ENCODE data around the gene HRG.
"Not testable (repeated sequence)": the region's sequence is repeated elsewhere in the genome, so short reads cannot be mapped to it uniquely, and the experiment has no call there.

Gene HRG

DNA sequence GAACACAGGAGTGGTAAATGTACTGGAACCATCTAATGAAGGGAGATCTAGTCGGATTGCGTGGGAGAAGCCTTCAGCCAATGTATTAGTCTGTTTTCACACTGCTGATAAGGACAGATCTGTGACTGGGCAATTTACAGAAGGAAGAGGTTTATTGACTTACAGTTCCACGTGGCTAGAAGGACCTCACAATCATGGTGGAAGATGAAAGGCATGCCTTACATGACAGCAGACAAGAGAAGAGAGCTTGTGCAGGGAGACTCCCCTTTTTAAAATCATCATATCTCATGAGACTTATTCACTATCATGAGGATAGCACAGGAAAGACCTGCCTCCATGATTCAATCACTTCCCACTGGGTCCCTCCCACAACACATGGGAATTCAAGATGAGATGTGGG, 17.0 kb downstream of the HRG start:
- DNase-seq: no peak

DNA sequence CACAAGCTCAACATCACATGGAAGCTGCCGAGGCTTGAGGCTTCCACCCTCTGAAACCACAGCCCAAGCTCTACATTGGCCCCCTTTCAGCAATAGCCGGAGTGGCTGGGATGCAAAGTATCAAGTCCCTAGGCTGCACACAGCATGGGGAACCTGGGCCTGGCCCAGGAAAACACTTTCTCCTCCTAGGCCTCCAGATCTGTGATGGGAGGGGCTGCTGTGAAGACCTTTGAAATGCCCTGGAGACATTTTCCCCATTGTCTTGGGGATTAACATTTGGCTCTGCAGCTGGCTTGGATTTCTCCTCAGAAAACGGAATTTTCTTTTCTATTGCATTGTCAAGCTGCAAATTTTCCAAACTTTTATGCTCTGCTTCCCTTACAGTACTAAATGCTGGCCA, 18.2 kb downstream of the HRG start:
- DNase-seq: no peak

DNA sequence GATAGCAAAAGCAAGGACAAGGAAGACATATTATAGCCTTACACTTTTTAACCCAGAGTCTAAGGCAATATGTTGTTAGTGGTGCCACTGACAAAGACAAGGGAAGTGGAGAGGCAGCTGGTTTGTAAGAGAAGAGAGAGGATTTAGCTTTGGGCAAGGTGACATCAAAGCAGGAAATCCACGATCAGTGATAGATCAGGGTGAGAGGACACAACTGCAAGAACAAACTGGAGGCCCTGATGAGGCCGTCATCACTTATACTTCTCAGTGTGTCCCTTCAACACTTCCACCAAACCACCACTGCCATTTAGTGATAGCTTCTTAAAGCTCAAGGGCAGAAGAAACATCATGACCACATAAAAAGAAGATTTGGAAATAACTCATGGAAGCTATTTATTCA, 20.7 kb downstream of the HRG start:
- not testable (repeated sequence) for DNase-seq

DNA sequence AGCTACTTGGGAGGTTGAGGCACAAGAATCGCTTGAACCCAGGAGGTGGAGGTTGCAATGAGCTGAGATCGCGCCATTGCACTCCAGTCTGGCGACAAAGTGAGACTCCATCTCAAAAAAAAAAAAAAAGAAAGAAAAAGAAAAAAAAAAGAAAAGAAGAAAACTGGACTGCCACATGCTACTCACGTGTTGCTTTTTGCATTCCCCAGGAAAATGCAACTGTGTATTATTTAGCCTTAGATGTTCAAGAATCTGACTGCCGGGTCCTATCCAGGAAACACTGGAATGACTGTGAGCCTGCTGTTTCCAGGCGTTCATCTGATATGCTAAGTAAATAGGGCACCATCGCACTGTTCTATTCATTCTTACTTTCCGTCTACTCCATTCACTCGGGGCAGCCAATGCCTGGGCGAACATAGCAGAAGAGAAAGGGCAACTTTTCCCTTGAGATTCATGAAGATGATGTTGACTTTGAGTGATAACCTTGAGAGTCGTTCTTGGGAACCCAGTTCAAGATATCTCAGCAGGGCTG, 21.4 kb downstream of the HRG start:
- DNase-seq: no peak

DNA sequence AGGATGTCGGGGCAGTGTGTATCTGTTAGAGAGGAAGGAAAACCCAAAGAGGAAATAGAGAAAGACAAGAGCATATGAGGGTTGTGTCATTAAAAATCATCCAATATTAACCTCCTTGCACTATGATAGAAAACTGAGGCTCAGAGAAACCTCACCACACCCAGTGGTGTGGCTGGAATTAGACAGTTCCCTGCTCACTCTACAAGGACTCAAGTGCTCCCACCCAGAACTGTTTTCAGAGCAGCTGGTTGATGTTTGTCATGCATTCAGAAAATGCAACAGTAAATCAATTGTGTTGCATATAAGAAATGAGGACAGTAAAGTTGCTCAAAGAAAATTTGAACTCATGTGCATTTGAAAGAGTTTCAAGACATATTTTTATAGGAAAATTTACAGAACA, 24.5 kb downstream of the HRG start:
- DNase-seq: not testable (repeated sequence)

DNA sequence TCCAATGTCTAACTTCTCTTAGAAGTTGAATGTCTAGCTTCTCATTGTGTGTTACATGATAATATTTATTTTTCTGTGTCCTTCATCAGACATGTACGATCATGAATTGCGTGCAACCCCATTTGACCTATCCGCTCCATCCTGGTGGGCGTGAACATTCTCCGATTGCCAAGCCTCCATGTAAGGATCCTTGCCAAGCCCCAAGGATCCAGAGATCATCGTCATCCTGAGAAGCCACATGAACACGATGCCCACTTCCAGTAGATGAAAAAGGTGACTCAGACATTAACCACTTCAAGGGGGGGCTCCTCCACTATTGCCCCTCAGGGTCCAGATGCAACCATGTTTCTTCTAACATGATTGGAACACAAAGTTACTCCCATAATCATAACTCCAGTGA, 25.9 kb downstream of the HRG start:
- no peak for DNase-seq

DNA sequence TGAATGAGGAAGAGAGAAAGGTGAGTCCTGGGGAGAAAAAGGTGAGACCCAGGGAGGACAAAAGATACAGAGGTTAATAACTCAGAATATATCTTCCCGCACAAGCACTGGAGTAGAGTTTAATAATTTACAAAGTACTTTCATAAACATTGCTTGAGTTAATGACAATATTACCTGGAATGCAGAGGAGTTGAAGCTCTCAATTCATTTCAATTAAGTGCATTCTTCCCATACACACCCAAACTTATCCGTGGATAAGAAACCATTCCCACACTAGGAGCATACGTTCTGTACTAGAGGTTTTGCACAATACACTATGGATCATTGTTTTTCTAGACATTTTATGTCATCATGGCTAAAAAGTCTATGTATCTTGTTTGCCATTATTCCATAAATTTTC, 28.0 kb downstream of the HRG start:
- no peak for DNase-seq

DNA sequence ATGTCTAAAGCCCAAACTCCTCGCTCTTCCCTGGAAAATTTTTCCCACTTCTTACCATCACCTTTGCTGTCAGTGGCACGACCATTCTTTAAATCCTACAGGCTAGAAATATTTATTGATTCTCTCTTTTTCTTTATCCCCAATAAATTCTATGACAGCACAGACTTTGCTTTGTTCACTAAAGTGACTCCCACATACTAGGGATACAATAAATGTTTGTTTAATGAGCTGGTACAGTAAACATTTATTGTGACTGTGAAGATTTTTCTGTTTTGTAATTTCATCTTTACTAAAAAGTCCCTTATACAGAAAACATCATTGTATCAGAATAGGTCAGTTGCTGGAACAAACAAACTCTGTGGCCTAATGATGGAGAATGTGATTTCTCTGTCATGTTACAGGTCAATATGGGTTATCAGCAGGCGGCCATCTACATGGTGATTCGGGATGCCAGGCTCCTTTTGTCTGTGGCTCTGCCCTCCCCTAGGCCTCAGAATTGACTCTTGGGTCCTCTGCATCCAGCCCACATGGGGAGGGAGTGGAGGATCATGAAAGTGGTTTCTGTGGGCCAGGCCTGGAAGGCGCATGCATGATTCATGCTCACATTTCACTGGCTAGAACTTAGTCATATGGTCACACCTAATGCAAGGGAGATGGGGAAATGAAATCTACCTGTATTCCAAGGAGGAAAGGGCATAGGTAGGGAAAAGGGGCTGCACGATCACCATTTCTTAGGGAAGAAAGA, 28.6 kb downstream of the HRG start:
- DNase-seq: no peak

DNA sequence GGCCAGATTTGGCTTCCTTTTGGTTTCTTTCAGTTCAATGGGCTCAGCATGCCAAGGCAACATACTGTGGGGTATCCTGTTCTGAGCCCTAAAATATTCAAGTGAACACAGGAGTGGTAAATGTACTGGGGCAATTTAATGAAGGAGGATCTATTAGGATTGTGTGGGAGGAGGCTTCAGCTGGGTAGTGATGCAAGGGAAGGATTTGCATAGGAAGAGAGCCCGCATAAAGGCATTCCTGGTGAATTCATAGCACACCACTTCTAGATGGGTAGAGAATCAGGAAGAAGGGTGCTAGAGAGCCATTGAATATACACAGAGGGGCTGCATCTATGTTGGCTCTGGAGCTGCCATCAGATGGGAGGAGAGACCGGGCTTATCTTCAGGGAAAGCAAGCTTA, 30.7 kb downstream of the HRG start:
- no peak for DNase-seq

DNA sequence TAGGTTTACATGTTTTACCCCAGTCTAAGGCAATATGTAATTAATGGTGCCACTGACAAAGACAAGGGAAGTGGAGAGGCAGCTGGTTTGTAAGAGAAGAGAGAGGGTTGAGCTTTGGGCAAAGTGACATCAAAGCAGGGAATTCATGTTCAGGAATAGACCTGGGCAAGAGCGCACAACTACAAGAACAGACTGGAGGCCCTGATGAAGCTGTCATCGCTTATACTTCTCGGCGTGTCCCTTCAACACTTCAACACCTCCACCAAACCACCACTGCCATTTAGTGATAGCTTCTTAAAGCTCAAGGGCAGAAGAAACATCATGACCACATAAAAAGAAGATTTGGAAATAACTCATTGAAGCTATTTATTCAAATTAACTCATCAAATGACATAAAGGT, 31.7 kb downstream of the HRG start:
- DNase-seq: no peak

DNA sequence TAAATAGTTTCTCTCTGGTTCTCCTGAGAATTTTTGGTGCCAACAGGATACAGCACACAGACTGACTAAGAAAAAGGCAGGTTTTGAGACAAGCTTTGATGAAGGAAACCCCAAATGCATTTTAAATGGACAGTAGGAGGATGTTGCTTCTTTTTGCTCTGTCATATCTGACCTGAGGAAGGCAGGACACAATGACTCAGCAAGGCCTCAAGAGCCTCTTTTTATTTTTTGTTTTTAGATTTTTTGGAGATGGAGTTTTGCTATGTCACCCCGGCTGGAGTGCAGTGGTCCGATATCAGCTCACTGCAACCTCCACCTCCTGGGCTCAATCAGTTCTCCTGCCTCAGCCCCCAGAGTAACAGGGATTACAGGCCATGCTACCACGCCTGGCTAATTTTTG, 34.5 kb downstream of the HRG start:
- no peak for DNase-seq

DNA sequence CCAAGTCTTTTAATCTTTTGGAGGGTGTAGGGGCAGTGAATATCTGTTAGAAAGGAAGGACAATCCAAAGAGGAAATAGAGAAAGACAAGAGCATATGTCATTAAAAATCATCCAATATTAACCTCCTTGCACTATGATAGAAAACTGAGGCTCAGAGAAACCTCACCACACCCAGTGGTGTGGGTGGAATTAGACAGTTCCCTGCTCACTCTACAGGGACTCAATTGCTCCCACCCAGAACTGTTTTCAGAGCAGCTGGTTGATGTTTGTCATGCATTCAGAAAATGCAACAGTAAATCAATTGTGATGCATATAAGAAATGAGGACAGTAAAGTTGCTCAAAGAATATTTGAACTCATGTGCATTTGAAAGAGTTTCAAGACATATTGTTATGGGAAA, 36.6 kb downstream of the HRG start:
- DNase-seq: not testable (repeated sequence)

DNA sequence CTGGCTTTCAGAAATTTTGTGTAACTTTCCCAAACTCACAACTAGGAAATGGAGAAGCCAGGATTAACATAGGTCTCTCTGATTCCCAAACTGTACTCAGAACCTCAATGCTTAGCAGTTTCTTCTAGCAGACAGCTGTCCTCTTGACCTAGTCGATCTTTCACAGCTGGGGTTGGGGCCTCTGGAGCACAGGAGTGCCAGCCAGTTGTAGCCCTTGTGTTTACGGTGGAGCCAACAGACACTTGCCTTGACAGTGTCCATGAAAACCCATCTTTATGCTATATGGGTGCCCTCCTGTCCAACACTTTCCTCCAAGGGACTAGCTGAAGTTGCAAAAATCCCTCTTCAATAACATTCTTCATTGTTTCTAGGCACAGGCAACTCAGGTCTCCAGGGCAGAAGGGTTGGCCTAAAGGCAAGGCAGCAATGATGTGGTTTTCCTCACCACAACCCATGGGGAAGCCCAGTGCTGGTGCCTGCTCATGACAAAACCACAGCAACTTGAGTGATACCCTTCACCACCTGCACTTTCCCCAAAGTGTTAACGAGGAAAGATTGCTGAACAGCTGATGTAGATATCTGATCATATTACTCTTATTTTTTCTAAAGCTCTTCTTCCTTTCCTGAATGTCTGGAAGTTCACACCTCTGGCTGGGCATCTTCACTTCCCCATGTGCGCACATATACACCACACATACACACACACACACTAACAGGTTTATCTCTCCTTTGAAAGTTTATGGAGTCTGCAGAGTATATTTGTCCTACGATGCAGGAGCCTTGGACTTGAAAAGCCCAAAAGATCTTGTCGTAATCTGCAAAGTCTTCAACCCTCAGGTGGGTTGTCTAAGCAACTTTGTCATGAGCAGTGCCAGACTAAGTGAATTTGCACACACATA, 40.3 kb downstream of the HRG start:
- no peak for DNase-seq

DNA sequence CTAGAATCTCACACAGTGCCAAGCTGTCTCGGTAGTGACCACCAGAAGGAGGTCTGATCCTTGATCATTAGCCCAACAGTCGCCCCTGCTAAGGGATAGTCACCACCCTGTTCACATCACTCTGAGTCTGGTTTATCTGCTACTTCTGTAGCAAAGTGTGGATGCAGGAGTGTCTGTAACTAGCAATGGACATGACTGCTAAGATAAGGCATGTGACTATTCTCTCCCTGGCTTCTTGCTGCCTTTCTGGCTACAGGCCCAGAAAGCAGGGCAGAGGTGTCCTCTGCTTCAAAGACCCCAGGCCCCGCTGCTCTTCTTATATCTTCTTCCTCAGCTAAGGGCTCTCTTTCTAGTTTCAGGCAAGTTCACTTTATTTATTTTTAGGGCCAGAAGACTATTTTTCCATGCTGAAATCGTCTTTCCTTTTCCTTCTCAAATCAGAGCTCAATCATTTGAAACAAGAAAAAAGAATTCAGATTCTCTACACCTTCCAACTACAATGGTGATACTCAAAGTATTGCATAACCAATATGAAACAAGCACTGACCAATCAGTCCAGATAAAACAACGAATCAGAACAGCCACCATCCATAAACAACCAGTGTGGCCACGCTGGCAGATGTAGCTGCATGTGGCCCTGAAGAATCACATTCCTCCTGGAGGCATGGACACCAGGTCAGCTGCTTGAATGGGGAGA, 43.3 kb downstream of the HRG start:
- DNase-seq: no peak

DNA sequence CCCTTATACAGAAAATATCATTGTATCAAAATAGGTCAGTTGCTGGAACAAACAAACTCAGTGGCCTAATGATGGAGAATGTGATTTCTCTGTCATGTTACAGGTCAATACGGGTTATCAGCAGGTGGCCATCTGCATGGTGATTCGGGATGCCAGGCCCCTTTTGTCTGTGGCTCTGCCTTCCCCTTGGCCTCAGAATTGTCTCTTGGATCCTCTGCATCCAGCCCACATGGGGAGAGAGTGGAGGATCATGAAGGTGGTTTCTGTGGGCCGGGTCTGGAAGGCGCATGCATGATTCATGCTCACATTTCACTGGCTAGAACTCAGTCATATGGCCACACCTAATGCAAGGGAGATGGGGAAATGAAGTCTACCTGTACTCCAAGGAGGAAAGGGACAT, 44.9 kb downstream of the HRG start:
- not testable (repeated sequence) for DNase-seq

DNA sequence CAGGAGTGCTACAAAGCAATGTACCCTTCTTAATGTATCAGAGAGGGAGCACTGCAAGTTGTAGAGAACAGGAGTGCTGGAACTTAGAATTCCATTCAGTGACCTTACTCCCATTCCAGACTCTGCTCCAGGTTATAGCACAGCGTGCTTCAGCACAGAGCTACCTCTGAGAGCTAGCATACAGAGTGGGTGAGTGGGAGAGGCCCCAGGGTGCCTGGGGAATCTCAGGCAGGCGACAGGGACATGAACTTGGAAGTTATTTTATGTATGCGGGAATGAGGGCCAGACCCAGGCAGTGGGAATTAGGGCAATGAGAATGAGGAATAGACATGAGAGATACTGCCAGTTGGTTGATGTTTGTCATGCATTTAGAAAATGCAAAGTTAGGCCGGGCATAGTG, 47.7 kb downstream of the HRG start:
- DNase-seq: no peak

DNA sequence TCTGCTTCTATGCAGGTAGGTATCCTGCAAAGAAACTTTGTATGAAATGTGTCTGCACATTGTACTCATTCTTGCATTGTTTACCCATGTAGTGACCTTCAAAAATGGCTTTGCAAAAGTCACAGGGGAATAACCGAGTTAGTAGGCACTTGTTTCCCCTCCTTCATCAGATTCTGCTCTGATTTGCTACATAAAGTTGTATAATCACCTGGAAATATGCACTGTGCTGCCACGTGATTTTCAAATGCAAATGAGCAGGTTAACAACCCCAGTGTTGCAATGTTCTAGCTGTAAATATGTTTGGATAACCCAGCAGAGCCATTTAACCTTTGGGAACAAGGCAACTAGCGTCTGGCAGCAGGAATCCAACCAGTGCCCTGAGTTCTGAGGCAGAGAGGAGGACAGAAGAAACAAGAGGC, 51.2 kb downstream of the HRG start, which contains the start of gene KNG1:
Gene KNG1, plus strand, starts transcription at position 321 of the 419 bp plus-strand sequence. CDS start 184 bp downstream, outside the sequence.
- DNase-seq: no peak

DNA sequence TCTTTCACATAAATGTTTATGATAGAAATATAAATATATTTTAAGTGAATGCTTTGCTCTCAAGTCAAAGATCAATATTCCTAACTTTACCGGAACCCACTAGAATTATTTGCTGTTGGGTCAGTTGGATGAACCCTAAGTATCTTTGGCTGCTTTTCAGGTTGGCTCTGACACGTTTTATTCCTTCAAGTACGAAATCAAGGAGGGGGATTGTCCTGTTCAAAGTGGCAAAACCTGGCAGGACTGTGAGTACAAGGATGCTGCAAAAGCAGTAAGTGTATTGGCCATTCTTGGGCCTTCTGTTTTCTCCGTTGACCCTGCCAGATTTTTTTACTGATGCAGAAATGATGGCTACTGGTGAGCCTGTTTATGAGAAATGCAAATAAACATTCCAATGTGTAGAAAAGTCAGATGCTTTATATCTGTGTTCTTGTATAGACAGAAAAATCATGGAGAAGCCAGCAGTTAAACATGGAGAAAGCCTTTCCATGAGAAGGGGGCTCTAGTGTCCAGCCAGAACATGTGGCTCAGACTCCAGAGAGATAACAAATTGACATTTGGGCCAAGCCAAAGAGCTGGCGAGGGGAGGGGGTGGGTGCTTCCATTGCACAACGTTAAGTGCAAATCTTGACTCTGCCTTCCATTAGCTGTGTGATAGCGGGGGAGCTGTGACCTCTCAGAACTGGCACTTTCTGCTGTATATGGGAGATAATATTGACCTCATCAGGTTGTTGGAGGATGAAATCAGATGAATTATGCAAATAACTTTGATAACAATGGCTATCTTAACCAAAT, 54.3 kb downstream of the HRG start:
- DNase-seq: no peak

DNA sequence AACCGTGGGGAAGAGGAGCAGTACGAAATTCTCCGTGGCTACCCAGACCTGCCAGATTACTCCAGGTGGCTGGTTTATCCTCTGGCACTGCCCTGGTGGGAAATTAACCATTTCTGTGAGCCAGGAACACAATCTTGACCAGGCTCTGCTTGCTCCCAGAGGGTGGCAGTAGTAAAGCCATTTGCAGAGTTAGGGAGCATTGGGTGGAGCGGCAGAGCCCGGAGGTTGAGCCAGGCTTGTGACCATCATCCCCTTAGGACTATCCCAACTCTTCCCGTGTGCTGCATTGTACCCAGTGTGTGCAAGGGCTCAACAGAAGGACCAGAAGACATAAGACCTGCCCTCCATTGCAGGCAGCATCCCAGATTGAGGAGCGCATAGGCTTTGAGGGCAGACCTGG, 56.6 kb downstream of the HRG start:
- DNase-seq: no peak

DNA sequence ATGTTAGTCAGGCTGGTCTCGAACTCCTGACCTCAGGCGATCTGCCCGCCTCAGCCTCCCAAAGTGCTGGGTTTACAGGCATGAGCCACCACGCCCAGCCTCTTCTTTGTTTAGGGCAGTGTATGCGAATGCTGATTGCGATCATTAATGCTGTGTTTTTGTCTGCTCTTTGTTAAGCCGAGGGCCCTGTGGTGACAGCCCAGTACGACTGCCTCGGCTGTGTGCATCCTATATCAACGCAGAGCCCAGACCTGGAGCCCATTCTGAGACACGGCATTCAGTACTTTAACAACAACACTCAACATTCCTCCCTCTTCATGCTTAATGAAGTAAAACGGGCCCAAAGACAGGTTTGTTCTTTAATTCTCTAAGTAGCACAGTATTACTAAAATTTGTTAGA, 59.1 kb downstream of the HRG start:
- no peak for DNase-seq
